GM18511 (cell line): ENCODE results near the gene KRTCAP2.
A peak's percentile ranks its signal among the peaks of the same experiment; 100 is the strongest.

Experiments
- ATAC-seq: cut with Tn5 transposase; IDR thresholded peaks from one replicate; pipeline ENCODE4 v1.9.1; 2021; ENCODE audit warnings: mild to moderate bottlenecking, moderate library complexity; ENCODE audit not compliant: unreplicated experiment

The KRTCAP2 gene

DNA sequence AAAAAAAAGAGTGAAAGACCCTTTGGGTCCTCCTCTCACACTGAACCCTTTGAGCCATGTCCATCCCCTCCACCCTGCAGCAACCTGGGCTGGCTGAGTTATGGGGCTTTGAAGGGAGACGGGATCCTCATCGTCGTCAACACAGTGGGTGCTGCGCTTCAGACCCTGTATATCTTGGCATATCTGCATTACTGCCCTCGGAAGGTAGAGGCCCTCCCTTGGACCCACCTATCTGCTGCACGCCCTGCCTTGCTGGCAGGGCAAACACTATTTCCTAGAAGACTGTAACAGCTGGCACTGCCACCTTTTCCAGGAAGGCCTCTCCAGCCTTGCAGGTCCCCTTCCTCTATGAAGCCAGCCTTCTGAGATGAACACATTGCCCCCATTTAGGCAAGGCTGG, 36.4 kb downstream of the KRTCAP2 start:
- ATAC-seq = no peak

DNA sequence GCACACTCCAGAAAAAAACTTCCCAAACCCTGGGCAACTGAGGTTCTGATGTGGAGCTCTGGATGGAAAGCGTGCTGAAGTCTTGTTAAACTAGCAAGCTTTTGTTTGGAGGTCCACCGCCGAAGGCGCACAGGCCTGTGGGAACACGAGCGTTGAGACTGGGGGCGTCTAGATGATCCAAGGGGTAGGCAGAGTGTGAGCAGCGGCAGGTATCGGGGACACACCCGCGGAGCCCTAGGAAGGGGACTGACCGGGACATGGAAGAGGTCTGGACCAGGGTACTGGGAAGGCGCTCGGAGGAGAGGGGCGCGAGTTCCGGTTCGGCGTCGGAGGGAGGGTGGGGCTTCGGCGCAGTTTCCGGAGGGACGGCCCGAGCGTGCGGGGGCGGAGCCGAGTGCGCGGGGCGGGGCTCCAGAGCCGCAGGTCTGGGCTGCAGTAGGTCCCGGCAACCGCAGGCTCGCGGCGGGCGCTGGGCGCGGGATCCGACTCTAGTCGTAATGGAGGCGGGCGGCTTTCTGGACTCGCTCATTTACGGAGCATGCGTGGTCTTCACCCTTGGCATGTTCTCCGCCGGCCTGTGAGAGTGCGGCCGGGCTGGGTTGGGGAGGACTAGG, 37.6 kb downstream of the KRTCAP2 start, which contains the start of gene SLC50A1:
Gene SLC50A1 (plus strand): TSS at position 438 of the 614 bp plus-strand sequence. CDS start 60 bp downstream, at position 498.
- peak; percentile 79 for ATAC-seq

DNA sequence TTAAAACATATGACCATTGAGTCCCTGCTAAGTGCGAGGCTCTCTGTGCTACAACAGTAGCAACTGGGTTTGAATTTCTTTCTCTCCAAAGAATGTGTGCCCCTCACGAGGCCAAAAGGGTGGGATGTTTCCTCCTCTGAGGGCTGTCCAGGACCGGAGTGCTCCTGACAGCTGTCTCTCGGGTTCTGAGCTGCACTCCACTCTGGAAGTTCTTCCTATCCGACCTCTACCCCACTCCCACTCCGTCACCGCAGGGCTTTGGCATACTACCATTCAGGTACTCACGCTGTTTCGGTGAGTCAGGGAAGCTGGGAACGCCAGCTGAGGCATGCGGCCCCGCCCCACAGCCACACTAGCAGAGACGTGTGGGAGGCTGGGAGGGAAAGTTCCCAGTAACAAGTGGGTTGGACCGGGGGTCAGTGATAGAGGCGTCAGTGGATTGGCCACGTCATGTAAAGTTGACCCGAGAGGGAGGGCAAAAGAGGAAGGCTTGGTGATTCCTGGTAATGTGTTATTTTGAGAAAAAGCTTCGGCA, 38.2 kb downstream of the KRTCAP2 start:
- ATAC-seq = no peak

DNA sequence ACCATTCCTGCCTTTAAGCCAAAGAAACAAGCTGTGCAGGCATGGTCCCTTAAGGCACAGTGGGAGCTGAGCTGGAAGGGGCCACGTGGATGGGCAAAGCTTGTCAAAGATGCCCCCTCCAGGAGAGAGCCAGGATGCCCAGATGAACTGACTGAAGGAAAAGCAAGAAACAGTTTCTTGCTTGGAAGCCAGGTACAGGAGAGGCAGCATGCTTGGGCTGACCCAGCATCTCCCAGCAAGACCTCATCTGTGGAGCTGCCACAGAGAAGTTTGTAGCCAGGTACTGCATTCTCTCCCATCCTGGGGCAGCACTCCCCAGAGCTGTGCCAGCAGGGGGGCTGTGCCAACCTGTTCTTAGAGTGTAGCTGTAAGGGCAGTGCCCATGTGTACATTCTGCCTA, 38.8 kb downstream of the KRTCAP2 start:
- ATAC-seq = no peak

DNA sequence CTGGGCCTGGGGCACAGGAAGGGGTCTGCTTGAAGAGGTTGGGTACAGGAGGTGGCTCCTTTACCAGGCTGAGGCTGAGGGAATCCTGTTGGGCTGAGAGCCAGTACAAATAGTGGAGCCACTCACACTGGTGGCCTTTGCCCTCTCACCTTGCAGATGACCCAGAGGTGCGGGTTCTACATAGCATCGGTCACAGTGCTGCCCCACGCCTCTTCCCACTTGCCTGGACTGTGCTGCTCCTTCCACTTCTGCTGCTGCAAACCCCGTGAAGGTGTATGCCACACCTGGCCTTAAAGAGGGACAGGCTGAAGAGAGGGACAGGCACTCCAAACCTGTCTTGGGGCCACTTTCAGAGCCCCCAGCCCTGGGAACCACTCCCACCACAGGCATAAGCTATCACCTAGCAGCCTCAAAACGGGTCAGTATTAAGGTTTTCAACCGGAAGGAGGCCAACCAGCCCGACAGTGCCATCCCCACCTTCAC, 39.3 kb downstream of the KRTCAP2 start:
- no peak for ATAC-seq

DNA sequence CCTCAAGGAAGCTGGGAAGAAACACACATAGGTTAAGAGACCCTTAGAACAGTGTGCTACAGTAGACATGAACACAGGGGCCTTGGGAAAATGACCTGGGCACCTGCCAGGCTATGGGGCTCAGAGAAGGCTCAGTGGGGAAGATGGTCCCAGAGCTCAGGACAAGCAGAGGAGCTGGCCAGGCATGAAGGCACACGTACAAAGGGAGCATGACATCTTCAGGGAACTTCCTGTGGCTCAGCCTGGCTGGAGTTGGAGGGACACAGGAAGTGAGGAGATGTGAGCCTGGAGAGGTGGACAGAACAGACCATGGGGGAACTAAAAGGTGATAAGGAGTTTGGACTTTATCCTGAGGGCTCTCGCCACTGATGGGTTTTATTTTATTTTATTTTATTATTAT, 41.2 kb downstream of the KRTCAP2 start:
- no peak for ATAC-seq

DNA sequence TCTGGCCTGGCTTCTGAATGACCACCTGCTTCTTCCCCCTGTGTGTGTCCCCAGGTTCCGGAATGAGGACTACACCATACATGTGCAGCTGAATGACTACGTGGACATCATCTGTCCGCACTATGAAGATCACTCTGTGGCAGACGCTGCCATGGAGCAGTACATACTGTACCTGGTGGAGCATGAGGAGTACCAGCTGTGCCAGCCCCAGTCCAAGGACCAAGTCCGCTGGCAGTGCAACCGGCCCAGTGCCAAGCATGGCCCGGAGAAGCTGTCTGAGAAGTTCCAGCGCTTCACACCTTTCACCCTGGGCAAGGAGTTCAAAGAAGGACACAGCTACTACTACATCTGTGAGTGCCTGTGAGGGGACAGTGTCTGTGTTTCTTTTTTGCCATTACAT, 41.8 kb downstream of the KRTCAP2 start:
- ATAC-seq = no peak

DNA sequence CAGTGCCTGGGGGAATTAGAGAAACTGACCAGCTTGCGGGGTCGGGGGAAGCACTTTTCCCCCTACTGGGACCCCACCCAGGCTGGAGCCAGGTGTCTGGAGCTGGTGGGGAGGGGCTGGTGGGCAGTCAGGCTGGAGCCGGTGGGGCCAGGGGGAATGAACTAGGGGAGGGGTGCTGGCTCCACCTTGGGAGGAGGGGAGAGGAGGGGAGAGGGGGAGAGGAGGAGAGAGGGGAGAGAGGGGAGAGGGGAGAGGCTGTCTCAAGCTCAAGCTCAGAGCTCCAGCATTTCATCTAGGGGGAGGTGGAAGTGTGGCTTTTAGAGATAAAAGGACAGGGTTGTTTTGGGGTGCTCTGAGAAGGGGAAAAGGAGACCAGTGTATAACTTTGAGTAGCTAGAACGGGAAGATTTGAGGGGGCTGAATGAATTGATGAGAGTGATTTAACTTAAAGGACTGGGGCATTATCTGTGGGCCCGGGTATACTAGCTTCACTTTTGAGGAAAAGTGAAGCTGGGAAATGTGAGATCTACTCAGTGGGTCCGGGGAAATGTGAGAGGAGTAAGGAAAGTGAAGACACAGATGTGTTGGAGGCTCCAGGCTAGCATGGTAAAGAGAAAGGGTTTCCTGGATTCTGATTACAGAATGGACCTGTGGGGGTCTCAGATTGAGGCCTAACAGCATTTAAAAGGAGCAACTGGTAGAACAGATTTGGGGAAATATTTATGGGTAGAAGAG, 42.7 kb downstream of the KRTCAP2 start:
- ATAC-seq = no peak

DNA sequence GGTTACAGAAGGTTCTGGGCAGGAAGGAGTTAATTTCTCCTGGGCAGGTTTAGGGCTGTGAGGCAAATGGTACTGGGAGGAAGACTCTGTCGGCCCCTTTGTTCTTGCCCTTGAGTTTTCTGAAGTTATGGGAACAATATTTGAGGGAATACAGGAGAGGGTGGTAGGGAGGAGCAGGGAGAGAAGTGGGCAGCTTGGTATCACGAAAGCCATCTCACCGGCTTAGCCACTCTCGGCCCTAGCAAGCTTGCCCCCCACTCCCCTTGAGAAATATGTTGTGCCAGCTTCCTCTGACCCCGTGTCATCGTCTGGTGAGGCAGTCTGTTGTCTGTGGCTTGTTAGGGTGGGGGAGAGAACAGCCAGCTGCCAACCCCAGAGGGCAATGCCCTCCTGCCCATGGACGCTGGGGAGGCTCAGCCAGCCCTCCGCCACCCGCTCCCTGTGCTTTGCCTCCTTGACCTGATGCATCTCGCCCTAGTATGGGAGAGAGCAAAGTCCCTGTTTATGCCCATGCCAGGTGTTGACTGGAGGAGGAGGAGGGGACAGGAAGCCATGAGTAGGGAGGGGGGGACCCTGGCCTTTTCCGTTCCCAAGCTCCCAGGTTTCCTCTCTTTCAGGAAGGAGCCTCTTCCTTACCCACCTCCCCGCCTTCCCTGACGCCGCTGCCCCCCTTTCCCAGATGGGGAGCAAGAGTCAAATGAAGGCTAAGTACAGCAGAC, 44.2 kb downstream of the KRTCAP2 start:
- no peak for ATAC-seq

DNA sequence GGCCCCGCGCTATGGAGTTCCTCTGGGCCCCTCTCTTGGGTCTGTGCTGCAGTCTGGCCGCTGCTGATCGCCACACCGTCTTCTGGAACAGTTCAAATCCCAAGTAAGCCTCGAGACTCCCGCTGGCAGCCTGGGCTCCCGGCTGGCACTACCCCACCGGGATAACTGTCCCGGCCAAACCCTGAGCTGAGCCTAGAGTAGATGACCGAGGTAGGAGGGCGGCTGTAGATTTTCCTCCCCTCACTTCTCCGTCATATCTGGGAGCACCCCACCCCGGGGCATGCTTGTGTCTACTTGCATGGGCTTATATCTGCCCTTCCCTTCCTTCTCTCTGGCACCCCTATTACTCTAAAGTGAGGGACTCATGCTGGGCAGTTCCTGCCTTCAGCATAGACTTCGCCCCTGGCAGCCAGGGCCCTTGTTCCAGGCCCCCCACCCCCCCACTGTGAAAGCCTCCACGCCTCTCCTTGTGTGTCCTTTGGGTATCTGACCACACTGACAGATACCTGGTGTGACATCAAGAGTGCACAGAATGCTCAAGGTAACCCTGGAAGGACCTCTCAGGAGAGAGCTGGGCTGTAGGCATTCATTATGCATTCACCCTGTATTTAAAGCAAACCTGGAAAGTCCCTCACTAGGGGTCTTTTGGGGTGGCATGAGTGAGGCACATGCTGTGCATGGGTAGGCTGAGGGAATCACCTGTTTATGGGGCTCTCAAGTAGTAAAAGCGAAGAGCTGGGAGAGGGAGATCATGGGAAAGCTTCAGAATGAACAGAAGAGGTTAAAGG, 44.9 kb downstream of the KRTCAP2 start:
- ATAC-seq = no peak

DNA sequence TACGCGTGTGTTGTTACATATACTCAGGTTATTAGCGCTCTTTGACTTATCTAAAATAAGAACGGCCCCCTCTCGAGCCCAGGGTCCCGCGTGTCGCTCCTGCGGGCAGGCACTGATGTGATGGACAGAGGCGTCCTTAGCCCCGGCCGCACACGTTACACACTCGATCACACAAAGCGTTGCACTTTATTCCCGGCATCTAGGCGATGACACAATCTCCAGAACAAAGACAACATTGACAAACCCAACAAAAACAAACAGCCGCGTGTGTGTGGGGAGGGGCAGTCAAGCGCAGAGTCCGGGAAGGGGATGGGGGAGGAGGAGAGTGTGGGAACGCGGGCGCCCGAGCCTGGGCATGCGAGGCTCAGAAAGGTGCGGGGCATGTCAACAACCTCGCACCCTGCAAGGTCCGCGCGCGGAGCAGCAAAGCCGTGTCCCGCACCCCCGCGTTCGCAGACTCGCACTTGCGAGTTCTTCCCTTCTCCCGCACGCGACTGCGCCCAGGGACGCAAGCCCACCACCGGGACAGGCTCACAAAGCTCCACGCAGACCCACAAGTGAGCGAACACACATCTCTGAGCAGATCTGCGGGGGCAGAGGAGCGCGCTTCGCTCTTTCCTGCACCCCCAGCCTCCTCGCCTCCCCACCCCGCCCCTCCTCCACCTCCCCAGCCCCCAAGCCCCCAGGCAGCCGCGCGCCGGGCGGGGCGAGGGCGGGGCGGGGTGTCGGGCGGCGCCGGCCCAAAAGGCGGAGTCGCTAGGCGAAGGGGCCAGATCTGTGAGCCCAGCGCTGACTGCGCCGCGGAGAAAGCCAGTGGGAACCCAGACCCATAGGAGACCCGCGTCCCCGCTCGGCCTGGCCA, 45.8 kb downstream of the KRTCAP2 start, which contains the start of gene EFNA1:
Gene EFNA1 (plus strand): TSS at position 772 of the 862 bp plus-strand sequence. CDS start 102 bp downstream, outside the sequence.
- no peak for ATAC-seq

DNA sequence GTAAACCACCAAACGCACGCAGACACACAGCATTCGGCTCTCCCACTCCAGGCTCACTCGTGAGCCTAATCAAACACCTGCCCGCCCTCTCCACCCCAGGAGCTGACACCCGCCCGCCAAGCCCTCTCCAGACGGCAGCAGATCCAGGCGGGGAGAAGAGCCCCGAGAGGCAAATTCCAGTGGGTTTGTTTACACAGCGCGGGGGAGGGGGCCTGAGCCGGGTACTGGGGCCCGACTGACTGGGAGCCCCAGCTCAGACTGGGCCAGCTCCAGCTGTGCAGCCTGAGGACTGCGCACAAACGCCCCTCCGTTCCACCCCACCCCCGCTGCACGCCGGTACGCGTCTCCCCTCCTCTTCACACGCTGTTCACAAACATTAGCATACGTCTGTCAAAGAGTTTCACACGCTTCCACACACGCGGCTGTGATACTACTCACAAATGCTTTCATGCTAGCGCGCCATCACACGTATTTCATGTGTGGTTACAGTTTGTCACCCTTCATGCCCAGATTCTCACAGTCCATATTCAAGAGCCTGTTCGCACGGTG, 46.5 kb downstream of the KRTCAP2 start:
- ATAC-seq = no peak

DNA sequence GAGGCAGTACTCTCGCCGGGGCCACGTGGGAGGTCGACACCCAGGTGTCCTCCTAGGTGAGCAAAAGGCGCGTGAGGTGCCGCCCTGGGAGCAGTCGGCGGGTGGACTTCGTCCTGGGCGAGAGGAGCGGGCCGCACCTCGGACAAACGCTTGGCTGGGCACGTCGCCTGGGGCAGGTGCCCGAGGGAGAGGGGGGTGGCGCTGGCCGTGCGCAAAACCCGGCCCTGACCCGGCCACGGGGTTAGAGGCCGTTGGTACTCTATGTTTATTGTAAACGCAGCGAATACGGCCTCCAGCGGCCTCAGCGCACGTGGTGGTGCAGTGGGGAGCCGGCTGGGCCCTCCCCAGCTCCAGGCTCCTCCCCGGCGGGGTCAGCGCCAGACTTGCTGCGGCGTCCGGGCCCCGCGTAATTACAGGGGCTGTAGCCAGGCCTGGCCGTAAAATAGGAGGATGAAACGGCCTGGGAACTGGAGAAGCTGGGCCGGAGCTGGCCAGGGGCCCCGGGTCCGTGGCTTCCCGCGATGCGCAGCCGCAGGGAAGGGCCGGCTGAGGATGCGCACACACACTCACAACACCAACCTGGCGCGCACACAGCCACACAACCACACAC, 47.1 kb downstream of the KRTCAP2 start:
- ATAC-seq = no peak

DNA sequence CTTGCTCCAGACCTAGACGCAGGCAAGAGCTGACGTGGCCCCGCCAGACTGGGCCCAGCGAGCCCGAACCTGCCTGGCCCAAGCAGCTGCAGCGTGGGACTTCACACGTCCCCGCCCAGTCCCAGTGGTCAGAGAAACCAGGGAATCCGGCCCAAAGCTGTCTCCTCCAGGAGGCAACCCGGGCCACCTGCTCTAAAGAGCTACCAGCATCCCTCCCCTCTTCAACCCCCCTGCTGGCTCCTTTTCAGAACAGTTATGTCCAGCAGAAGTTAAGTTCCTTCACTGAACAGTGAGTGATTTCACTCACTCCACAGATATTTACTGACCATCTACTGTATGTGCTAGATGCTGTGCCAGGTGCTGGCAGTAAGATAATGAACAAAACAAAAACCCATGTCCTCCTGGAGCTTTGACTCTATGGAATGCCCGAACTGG, 47.6 kb downstream of the KRTCAP2 start:
- ATAC-seq = no peak

DNA sequence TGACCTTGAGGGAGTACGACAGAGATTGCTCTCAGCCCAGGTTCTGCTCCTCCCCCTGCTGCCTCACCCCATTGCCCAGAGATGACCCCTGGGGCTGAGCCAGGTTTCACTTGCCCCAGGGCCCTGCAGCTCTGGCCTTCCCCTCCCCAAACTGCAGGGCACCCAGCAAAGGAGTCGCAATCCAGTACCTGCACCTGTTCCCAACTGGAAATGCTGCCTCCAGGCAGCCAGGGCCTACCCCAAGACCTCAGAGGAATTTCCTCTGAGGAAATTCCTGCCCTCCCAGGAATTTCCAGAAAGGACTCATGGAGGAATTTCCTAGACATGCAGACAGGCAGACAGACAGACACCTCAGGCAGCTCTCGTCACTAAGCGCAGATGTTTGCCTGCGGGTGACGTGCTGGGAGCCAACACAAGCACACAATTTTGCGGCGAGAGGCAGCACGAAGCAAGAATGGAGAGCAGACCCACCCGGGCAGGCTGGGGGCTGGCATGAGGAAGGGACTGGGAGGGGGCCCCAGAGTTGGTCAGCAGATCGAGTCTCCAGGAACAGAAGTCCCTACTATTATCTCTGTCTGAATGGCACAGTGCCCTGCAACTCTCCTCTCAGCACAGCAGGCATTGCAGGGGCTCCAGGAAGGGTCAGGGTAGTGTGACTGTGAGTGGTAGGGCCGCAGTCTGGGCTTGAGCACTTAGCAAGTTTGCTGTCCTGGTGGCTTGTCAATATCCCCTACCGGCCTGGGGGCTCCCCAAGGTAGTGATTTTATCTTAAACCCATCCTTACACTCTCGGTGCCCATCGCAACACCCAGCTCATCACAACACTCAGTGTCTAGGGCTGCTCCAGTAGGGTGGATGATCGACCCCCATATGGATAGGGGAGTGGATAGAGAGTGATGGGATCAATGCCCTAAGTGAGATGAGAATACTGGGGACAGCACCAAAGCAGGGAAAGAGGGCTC, 48.3 kb downstream of the KRTCAP2 start:
- no peak for ATAC-seq

DNA sequence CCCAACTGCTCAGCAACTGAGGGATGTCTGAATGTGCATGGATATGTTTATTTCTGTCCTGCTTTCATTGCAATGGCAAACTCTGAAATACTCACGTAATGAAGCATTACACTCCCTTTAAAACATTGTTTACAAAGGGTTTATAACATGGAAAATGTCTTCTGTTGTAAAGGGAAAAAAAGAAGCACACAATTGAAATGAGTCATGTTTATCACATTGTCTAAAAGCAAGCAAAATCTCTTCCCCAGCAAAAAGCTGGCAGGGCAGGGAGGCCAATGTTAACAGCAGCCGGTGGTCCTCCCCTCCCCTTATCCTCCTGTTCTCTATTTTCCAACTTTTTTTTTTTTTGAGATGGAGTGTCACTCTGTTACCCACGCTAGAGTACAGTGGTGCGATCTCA, 49.3 kb downstream of the KRTCAP2 start:
- ATAC-seq = no peak

DNA sequence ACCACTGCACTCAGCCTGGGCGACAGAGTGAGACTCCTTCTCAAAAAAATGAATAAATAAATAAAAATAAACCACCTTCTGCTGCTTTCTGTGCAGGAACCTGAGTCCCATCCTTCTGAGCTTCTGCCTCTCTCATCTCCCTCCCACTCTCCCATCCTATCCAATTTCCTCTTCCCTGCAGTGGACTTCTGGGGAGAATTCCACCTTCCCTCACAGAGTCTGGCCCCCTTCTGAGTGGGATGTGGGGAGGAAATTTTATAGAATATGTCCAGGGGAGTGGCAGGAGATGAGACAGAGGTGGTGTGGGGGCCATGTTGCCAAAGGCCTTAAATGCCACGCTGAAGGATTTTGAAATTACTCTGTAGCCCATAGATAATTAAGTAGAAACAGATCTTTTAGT, 50.8 kb downstream of the KRTCAP2 start:
- no peak for ATAC-seq

DNA sequence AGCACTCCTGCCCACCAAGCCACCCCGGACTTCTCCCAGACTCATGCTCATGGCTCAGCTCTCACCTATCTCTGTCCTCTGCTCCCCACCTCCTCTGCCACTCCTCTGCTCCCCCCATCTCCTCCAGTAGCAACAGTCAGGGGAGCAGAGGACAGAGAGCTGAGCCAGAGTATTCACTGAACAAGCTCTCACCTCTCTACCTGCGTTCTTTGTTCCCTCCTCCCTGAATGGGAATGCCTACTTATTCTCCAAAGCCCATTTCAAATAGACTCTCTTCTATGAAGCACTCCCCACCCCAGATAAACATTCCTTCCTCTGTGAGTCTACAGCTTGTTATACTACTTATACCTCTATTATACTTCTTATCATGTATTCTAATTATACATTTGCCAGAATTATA, 51.9 kb downstream of the KRTCAP2 start:
- no peak for ATAC-seq
